ENCODE measurements around the gene AP1M2. TPM values are rescaled to one million over a fixed set of nuclear protein-coding genes. Genes with fewer than 3 reads are reported as not detected.
"Not testable (repeated sequence)": the region's sequence is repeated elsewhere in the genome, so short reads cannot be mapped to it uniquely, and the experiment has no call there.

Gene AP1M2
- total RNA-seq, 1 donor from 2014 or later = 1.0 TPM

- DNase-seq (ENCODE audit: low spot score) (peak; percentile 90), ATAC-seq (peak; percentile 85)
These were observed 43.5 kb downstream of the AP1M2 start, which contains the start of gene ATG4D for GRCh38 chr19:10543420-10544241. Gene ATG4D (plus strand): TSS chr19:10543904. CDS start chr19:10544091, 187 bp downstream.

DNA sequence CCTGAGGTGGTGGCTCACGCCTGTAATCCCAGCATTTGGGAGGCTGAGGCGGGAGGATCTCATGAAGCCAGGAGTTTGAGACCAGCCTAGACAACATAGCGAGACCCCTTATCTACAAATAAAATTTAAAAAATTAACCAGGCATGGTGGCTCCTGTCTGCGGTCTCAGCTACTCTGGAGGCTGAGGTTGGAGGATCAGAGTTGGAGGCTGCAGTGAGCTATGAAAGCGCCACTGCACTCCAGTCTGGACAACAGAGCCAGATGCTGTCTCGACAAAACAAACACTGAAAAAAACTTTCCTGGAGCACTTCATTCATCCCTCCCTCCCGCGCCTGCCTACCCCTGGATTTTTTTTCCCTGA lies 44.1 kb downstream of the AP1M2 start:
- no peak for DNase-seq (ENCODE audit: low spot score)
- ATAC-seq = no peak

DNA sequence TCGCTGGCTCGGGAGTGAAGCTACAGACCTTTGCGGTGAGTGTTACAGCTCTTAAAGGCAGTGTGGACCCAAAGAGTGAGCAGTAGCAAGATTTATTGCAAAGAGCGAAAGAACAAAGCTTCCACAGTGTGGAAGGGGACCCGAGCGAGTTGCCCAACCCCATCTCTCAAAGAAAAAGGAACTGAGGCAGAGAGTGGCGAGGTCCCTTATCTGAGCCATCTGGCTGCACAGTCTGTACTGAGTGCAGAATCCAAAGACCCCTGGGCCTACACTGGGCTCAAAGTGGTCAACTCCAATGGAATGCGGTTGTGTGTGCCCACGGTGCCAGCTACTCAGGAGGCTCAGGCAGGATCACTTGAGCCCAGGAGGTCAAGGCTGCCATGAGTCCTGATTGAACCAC lies 48.1 kb downstream of the AP1M2 start:
- ATAC-seq; DNase-seq (ENCODE audit: low spot score): not testable (repeated sequence)

GRCh38 chr19:10538204-10538983 lies 48.7 kb downstream of the AP1M2 start:
- DNase-seq (ENCODE audit: low spot score) (no peak), ATAC-seq (no peak)

DNA sequence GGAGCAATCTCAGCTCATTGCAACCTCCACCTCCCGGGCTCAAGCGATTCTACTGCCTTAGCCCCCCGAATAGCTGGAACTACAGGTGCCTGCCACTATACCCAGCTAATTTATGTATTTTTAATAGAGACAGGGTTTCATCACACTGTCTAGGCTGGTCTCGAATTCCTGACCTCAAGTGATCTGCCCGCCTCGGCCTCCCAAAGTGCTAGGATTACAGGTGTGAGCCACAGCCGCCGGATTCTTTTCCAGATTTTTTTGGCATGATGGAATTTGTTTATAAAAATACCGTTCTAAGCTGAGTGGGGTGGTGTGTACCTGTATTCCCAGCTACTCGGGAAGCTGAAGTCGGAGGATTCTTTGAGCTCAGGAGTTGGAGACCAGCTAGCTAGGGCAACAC lies 49.4 kb downstream of the AP1M2 start:
- DNase-seq (ENCODE audit: low spot score) (no peak), ATAC-seq (no peak)

DNA sequence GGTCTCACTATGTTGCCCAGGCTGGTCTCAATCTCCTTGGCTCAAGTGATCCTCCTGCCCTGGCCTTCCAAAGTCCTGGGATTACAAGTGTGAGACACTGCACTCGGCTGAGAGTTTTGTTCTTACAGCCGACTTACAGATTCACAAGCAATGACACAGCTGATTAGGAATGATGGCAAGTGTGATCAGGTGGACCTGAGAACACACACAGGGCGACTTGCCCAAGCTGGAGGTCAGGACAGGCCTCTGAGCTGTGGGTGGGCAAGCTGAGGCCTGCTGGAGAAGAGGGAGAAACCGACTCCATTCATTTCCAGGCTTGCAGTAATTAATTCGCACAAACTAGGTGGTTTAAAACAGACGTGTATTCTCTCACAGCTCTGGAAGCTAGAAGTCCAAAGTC lies 51.5 kb downstream of the AP1M2 start:
- DNase-seq (ENCODE audit: low spot score) = no peak
- no peak for ATAC-seq

- ATAC-seq = no peak
- no peak for DNase-seq (ENCODE audit: low spot score)
These were observed 53.3 kb downstream of the AP1M2 start for GRCh38 chr19:10533646-10534386.

DNA sequence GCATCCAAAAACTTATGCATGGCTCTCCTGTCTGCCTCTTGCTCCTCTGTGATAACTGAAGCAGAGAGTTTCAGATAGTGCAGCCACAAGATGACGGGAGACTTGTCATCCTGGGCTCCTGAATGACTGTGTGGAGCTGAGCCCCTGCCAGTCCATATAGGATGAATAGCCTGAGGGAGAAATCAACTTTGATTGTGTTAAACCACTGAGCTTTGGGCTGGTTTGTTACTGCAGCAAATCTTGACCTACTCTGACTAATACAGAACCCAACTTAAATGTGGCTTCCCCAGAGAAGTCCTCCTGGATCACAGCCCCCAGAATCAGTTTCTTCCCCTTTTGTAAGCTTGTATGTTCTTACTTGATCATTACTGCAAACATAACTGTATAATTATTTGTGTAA lies 54.7 kb downstream of the AP1M2 start:
- DNase-seq (ENCODE audit: low spot score) (no peak), ATAC-seq (no peak)

DNA sequence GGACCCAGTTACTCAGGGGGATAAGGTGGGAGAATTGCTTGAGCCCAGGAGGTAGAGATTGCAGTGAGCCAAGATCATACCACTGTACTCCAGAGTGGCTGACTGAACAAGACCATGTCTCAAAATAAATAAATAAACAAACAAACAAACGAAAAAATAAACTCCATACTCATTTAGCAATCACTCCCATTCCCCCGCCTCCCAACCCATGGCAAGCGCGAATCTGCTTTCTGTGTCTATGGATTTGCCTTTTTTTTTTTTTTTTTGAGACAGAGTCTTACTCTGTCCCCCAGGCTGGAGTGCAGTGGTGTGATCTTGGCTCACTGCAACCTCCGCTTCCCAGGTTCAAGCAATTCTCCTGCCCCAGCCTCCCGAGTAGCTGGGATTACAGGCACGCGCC lies 60.2 kb downstream of the AP1M2 start:
- not testable (repeated sequence) for ATAC-seq; DNase-seq (ENCODE audit: low spot score)

- ATAC-seq (no peak), DNase-seq (ENCODE audit: low spot score) (no peak)
These were observed 61.5 kb downstream of the AP1M2 start for GRCh38 chr19:10525636-10526035.

GRCh38 chr19:10523135-10523636 lies 63.9 kb downstream of the AP1M2 start:
- no peak for DNase-seq (ENCODE audit: low spot score)
- no peak for ATAC-seq

Other genes starting within 250 kb of the AP1M2 start
- 38.6 TPM for gene ICAM3, start 247.7 kb downstream of the AP1M2 start, total RNA-seq
- 78.8 TPM for gene TYK2, start 206.7 kb downstream of the AP1M2 start, total RNA-seq
- gene CDC37, start 183.8 kb downstream of the AP1M2 start, total RNA-seq = 49.4 TPM
- 1.7 TPM for gene PDE4A, start 166.8 kb downstream of the AP1M2 start, total RNA-seq
- 59.6 TPM for gene KEAP1, start 84.0 kb downstream of the AP1M2 start, total RNA-seq
- 0.30 TPM for gene S1PR5, start 69.9 kb downstream of the AP1M2 start, total RNA-seq
- gene ATG4D, start 43.4 kb downstream of the AP1M2 start, total RNA-seq = 11.6 TPM
- gene KRI1, start 21.3 kb downstream of the AP1M2 start, total RNA-seq = 10.4 TPM
- 1.3 TPM for gene CDKN2D, start 18.3 kb downstream of the AP1M2 start, total RNA-seq
- 12.9 TPM for gene SLC44A2, start 38.2 kb upstream of the AP1M2 start, total RNA-seq
- 57.1 TPM for gene ILF3, start 67.0 kb upstream of the AP1M2 start, total RNA-seq
- 33.2 TPM for gene QTRT1, start 114.1 kb upstream of the AP1M2 start, total RNA-seq
- gene DNM2, start 130.8 kb upstream of the AP1M2 start, total RNA-seq = 64.8 TPM
- gene TMED1, start 248.9 kb upstream of the AP1M2 start, total RNA-seq = 21.9 TPM

Data from left lobe of liver (tissue), 2 donors.